Sigmoid colon (tissue), 7 donors: ENCODE results near the gene IGSF10. TPM values are rescaled to one million over a fixed set of nuclear protein-coding genes. Genes with fewer than 3 reads are reported as not detected.

Experiments used
- DNase-seq: peaks from one replicate; pipeline ENCODE4 v3.0.0-alpha.2; 2019
- H3K27ac ChIP-seq, 4 donors: fragments of 200-600 bp; sonication (generic); one replicate each; pipeline ENCODE4 v1.5.1; 2016 to 2019; ENCODE audit warnings: mild to moderate bottlenecking in 1 of 4
- H3K27me3 ChIP-seq, 3 donors: fragments of 200-600 bp; sonication (generic); one replicate each; pipeline ENCODE4 v1.5.1; 2019; ENCODE audit warnings: mild to moderate bottlenecking in 1 of 3
- H3K36me3 ChIP-seq, 4 donors: fragments of 200-600 bp; sonication (generic); one replicate each; pipeline ENCODE4 v1.5.1; 2016 to 2019
- H3K4me1 ChIP-seq, 4 donors: fragments of 200-600 bp; sonication (generic); one replicate each; pipeline ENCODE4 v1.5.1; 2017 to 2019
- H3K4me3 ChIP-seq, 4 donors: fragments of 200-600 bp; sonication (generic); one replicate each; pipeline ENCODE4 v1.5.1; 2017 to 2019; ENCODE audit warnings: mild to moderate bottlenecking in 2 of 4, moderate library complexity in 1 of 4
- H3K9me3 ChIP-seq, 4 donors: fragments of 200-600 bp in 3 of 4; sonication (generic) in 3 of 4; one replicate each; pipeline versions ENCODE4 v1.5.1 to v1.6.1; 2013 to 2019
- EP300 ChIP-seq, 4 donors: sonication (generic); formaldehyde crosslinking; IDR thresholded peaks; one replicate each; pipeline ENCODE4 v1.6.1; 2017; ENCODE audit warnings: antibody characterized with exemption in 4 of 4
- POLR2A ChIP-seq, 2 donors: fragments of 450-650 bp; IDR thresholded peaks; one replicate each; pipeline ENCODE4 v1.6.1; 2016; ENCODE audit warnings: antibody characterized with exemption in 2 of 2, mild to moderate bottlenecking in 2 of 2, moderate library complexity in 2 of 2
- POLR2AphosphoS5 ChIP-seq, 4 donors: sonication (generic); formaldehyde crosslinking; IDR thresholded peaks; one replicate each; pipeline ENCODE4 v1.6.1; 2017; ENCODE audit warnings: antibody characterized with exemption in 4 of 4
- WGBS, 2 donors: extraction: QIAGEN DNeasy Blood & Tissue Kit; methylation state at CpG; one replicate each; pipeline ENCODE4 v1.1.7; 2013; 5-methylcytosine and 5-hydroxymethylcytosine counted together
- intact Hi-C: fragments of 100-400 bp; cut with DNase I; formaldehyde crosslinking; loops from one replicate; pipeline ENCODE4 v1.15.1; 2023
- polyA plus RNA-seq, 3 donors: library from polyadenylated mRNA; stranded (reverse); fragments of 200-250 nt; gene quantifications; one replicate each; pipeline ENCODE4 v1.2.3, GENCODE V29; 2013
- total RNA-seq, 4 donors: library from RNA; depleted of rRNA; stranded (reverse); fragments of >200 nt; gene quantifications; one replicate each; pipeline ENCODE4 v1.1.0, GENCODE V29; 2016
- TF ChIP-seq, protein P1 (sequence below), 4 experiments: fragments of 450-650 bp in 3 of 4; fragments of 200-600 bp in 1 of 4; IDR thresholded peaks; one replicate each; pipeline ENCODE4 v1.5.1; 2016 to 2019; ENCODE audit warnings: antibody characterized with exemption in 4 of 4, mild to moderate bottlenecking in 3 of 4, moderate library complexity in 2 of 4
- donor health status: healthy with polysubstance abuse.
- donor health status: Bipolar disorder and iron deficiency.
- donor health status: healthy.

Gene IGSF10
- total and polyA plus RNA-seq, 7 donors = 0.41 to 7.2 (median 0.70) TPM

DNA sequence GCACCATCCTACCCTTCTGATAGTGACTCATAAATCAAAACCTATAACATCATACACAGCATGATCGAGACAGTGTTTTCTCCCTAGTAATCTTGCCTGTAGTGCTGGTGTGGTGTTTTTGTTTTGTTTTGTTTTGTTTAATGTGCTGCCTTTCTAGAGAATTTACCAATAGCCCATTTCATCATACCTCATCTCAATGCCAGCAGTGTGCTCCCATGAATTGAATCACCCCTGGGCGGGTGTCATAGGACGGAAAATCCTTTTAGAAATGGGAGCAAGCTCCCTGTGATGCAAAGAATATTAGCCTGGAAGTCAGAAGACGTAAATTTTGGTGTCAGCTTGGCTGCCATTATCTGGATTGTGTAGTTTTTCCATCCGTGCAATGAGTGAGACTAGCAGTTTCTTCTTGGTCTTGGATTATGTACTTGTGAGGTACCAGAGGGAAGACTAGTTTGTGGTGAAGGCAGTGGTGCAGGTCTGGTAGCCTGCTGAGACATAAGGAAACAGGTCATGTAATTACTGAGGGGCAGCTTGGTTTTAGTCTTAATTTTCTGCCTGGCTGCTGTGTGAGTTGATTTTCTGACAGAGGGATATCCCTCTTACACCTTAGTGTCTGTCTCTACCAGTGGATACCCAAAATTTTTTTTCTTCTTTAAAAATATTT lies 29.9 kb downstream of the IGSF10 start:
- Histone ChIP-seq H3K4me1 (no peaks in the 10 kb centered on the region), H3K36me3 (no peaks in the 10 kb centered on the region), H3K27ac (no peak overlapping the region), H3K27me3 (no peaks in the 10 kb centered on the region), H3K9me3 (no peaks in the 10 kb centered on the region), H3K4me3 (no peak overlapping the region)
- 91 to 93% methylated on average over 5 of the region's 5 CpGs for WGBS, 2 donors
- no peak for DNase-seq
- TF ChIP-seq EP300 (IDR thresholded peaks at IDR 0.05) (no peak), POLR2A (IDR thresholded peaks at IDR 0.05) (no peak), POLR2AphosphoS5 (IDR thresholded peaks at IDR 0.05) (no peak)
- TF ChIP-seq, protein P1, sequence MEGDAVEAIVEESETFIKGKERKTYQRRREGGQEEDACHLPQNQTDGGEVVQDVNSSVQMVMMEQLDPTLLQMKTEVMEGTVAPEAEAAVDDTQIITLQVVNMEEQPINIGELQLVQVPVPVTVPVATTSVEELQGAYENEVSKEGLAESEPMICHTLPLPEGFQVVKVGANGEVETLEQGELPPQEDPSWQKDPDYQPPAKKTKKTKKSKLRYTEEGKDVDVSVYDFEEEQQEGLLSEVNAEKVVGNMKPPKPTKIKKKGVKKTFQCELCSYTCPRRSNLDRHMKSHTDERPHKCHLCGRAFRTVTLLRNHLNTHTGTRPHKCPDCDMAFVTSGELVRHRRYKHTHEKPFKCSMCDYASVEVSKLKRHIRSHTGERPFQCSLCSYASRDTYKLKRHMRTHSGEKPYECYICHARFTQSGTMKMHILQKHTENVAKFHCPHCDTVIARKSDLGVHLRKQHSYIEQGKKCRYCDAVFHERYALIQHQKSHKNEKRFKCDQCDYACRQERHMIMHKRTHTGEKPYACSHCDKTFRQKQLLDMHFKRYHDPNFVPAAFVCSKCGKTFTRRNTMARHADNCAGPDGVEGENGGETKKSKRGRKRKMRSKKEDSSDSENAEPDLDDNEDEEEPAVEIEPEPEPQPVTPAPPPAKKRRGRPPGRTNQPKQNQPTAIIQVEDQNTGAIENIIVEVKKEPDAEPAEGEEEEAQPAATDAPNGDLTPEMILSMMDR (IDR thresholded peaks at IDR 0.05) = no peak
- intact Hi-C loops = no loop called here

GRCh38 chr3:151428386-151428785 lies 32.5 kb downstream of the IGSF10 start:
- no peaks in the 10 kb centered on the region for H3K27me3 ChIP-seq
- WGBS, 2 donors = 77 to 89% methylated on average over 2 of the region's 2 CpGs
- no peak for TF ChIP-seq POLR2AphosphoS5 (IDR thresholded peaks at IDR 0.05)
- TF ChIP-seq POLR2A (IDR thresholded peaks at IDR 0.05) = no peak
- TF ChIP-seq EP300 (IDR thresholded peaks at IDR 0.05) = no peak
- TF ChIP-seq, protein P1 (IDR thresholded peaks at IDR 0.05) = no peak
- no peak for DNase-seq
- no peaks in the 10 kb centered on the region for H3K9me3 ChIP-seq
- H3K4me3 ChIP-seq = no peak overlapping the region
- no peaks in the 10 kb centered on the region for H3K36me3 ChIP-seq
- intact Hi-C loops = no loop called here
- no peak overlapping the region for H3K27ac ChIP-seq
- no peaks in the 10 kb centered on the region for H3K4me1 ChIP-seq

GRCh38 chr3:151426341-151426657 lies 34.6 kb downstream of the IGSF10 start:
- no peak overlapping the region for H3K27ac ChIP-seq
- no peak for DNase-seq
- no peaks in the 10 kb centered on the region for H3K4me1 ChIP-seq
- H3K36me3 ChIP-seq = no peaks in the 10 kb centered on the region
- no peaks in the 10 kb centered on the region for H3K27me3 ChIP-seq
- no peak for TF ChIP-seq EP300 (IDR thresholded peaks at IDR 0.05)
- no peak overlapping the region for H3K4me3 ChIP-seq
- no peaks in the 10 kb centered on the region for H3K9me3 ChIP-seq
- intact Hi-C loops = no loop called here

DNA sequence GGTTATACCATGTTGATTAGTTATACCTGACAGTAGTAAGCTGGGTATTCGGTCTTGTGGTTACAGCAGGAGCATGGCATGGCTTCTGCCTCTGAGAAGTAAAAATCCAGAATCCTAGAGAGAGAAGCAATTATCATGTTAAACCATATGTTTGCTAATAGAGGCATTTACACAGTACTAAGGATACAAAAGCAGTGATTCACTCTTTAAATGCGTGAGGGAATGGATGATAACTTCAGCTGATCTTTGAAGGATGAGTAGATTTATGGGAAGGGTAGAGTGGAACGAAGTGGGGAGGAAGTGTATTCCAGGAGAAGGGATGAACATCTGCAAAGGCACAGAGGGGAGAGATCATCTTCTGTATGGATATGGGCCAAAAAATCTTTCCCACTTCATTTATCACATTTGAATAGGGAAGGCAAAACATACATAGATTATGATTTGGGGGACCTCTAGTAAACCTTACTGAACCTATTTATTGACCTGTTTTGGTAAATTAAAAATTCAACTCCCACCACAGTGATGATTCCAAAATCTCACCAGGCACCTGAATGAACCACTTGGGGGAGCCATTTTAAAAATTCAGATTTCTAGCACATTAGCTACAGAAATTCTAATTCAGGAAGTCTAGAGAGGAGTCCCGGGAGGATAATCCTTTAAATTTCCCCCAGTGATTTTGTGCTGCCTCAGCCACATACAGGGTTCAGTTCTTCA lies 35.1 kb downstream of the IGSF10 start:
- no peak for TF ChIP-seq POLR2AphosphoS5 (IDR thresholded peaks at IDR 0.05)
- no peak for TF ChIP-seq POLR2A (IDR thresholded peaks at IDR 0.05)
- no peak for TF ChIP-seq EP300 (IDR thresholded peaks at IDR 0.05)
- TF ChIP-seq, protein P1 (IDR thresholded peaks at IDR 0.05) = no peak
- H3K36me3 ChIP-seq = no peaks in the 10 kb centered on the region
- H3K9me3 ChIP-seq = no peaks in the 10 kb centered on the region
- no peaks in the 10 kb centered on the region for H3K27me3 ChIP-seq
- 76 to 83% methylated on average over 4 of the region's 4 CpGs for WGBS, 2 donors
- no peak overlapping the region for H3K27ac ChIP-seq
- no peak overlapping the region for H3K4me3 ChIP-seq
- intact Hi-C loops = no loop called here
- DNase-seq = no peak
- H3K4me1 ChIP-seq = no peaks in the 10 kb centered on the region

GRCh38 chr3:151423091-151423490 lies 37.8 kb downstream of the IGSF10 start:
- TF ChIP-seq POLR2A (IDR thresholded peaks at IDR 0.05) (no peak), POLR2AphosphoS5 (IDR thresholded peaks at IDR 0.05) (no peak), EP300 (IDR thresholded peaks at IDR 0.05) (no peak)
- TF ChIP-seq, protein P1 (IDR thresholded peaks at IDR 0.05) = no peak
- Histone ChIP-seq H3K27me3 (no peaks in the 10 kb centered on the region), H3K9me3 (no peaks in the 10 kb centered on the region), H3K36me3 (no peaks in the 10 kb centered on the region), H3K4me3 (no peak overlapping the region), H3K27ac (no peak overlapping the region), H3K4me1 (no peaks in the 10 kb centered on the region)
- intact Hi-C loops = no loop called here
- 78 to 83% methylated on average over 5 of the region's 5 CpGs for WGBS, 2 donors
- no peak for DNase-seq
